GM18526 (cell line): ENCODE measurements around the gene ITPRID2.

Source experiments
- POLR2A ChIP-seq: IDR thresholded peaks from 3 replicates; pipeline ENCODE4 v1.6.1; 2011; ENCODE audit not compliant: insufficient read length; ENCODE audit errors: extremely low read depth

The ITPRID2 gene

DNA sequence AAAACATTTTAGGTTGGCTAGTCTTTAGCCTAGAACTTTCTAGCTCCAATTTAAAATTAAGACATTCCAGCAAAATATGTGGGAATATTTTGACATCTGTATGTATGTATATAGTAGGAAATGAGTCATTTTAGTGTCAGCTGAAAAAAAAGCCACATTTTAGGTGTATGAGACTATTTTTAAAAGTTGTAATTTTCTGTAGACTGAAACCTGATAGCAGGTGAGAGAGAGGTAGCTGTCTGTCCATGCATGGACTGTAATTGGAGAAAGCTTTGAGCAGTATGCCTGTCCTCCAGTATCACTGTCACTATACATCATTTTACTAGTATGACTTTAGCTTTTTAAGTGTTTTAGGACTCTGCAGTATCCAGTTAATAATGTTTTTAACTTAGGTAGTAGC, 68.0 kb downstream of the ITPRID2 start:
- TF ChIP-seq POLR2A = no peak

DNA sequence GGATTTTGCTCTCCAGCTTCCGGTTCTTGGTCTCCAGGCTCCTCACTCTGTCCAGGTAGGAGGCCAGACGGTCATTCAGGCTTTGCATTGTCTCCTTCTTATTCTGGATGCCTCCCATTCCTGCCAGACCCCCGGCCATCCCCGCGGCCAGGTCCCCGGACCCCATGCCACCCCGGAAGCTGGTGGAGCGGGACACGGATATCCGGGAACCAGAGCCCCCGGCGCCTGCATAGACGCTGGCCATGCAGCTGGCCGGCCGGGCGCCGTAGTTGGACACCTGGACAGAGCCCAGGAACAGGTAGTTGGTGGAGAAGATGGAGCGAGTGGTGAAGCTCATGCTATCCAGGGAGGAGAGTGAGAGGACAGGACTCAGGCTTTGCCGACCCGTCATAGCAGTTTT, 70.6 kb downstream of the ITPRID2 start:
- no peak for TF ChIP-seq POLR2A

DNA sequence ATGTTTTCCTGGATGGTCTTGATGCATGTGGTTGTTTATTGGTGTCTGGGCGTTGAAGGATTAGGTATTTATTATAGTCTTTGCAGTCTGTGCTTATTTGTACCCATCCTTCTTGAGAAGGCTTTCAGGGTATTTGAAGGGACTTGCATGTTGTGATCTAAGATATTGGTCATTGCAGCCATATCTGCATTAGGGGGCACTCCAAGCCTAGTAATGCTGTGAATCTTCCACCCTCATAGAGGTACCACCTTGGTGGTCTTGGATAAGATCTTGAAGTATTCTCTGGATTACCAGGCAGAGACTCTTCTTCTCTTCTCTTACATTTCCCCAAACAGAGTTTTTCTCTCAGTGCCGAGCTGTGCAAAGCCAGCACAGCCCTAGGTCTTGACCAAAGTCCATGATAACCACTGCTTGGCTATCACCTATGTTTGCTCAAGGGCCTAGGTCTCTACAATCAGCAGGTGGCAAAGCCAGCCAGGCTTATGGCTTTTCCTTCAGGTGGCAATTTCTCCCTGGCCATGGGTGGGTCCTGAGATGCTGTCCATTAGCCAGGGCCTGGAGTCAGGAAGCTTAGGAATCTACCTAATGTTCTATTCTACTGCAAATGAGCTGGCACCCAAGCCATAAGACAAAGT, 78.7 kb downstream of the ITPRID2 start:
- no peak for TF ChIP-seq POLR2A

DNA sequence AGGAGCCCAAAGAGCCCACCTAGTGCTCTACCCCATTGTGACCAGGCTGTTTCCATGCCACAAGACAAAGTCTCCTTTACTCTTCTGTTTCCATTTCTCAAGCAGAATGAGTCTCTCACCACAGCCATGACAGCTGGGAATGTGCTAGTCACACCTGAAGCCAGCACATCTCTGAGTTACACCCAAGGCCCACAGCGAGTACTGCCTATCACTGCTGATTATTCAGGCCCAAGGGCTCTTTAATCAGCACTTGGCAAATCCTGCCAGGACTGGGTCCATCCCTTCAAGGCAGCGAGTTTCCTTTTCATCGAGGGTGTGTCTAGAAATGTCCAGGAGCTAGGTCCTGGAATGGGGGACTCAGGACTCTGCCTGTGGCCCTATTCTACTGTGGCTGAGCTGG, 79.5 kb downstream of the ITPRID2 start:
- TF ChIP-seq POLR2A = no peak

DNA sequence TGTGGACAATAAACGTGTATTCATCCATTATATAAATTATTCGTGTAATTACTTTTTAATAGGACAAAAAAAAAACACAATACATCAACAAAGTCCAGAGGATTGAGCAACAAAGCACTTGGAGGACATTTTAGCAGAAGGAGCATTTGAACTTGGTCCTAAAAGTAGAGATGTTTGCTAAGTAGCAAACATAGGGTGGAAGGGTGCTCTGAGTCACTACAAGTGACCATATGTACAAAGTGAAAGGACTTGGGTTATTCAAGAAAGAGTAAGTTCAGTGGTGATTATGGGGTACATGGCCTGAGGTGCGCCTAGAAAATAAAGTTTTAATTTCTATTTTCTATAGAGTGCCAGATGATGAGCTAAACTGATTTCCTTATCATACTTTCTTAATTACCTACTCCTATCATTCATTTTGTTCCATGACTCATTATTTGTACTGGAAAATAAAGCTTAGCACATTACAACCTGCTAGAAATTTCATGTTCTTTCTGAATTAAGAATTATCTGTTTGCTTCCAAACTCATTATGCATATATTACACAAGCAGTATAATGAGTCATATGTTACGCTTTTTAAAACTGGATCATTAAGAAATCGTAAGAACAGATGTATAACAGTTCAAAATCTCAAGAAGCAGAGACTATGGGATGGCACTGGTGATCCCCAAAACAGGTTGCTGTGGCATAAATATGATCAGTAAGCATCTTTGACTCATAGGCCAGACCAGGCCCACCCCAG, 81.1 kb downstream of the ITPRID2 start:
- TF ChIP-seq POLR2A = no peak

DNA sequence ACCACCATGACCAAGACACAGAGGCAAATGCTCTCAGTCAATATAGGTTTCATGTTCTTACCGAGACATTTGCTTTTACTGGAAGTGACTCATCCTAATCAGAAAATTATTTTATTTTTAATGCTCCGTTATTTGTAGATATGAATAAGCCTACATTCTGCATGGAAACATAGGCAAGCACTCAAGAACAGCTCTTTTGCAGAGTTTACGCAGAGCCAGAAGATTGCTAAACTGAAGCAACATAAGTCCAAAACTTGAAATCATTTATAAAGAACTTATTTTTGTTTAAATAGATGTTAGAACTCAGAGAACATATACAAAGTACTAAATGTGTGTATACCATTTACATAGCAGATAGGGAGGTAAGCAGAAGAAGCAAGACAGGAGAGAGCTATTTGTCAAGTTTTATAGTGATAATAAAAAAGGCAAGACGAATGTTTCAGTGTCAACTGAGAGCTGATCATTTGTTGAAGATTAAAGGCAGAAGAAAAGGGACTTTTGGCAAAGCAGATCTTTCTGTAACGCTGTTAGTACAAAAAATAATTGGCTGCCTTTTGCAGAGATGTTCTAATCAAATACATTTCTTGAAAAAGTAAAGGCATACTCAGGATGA, 81.7 kb downstream of the ITPRID2 start:
- no peak for TF ChIP-seq POLR2A

DNA sequence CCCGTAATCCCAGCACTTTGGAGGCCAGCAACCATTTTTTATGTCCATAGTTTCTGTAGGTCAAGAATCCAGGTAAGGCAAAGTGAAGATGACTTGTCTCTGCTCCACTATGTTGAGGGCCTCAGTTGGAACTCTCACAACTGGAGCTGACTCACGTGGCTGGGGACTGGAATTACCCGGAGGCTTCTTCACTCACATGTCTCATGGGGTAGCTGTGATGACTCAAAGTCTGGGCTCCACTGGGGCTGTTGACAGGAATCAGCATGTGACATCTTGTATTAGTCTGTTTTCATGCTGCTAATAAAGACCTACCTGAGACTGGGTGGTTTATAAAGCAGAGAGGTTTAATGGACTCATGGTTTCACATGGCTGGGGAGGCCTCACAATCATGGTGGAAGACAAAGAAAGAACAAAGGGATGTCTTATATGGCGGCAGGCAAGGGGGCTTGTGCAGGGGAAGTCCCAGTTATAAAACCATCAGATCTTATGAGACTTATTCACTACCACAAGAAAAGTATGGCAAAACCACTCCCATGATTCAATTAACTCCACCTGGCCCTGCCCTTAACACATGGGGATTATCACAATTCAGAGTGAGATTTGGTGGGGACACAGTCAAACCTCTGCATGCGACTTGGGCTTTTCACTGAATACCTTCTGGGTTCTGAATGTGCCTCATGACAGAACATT, 86.3 kb downstream of the ITPRID2 start:
- no peak for TF ChIP-seq POLR2A

DNA sequence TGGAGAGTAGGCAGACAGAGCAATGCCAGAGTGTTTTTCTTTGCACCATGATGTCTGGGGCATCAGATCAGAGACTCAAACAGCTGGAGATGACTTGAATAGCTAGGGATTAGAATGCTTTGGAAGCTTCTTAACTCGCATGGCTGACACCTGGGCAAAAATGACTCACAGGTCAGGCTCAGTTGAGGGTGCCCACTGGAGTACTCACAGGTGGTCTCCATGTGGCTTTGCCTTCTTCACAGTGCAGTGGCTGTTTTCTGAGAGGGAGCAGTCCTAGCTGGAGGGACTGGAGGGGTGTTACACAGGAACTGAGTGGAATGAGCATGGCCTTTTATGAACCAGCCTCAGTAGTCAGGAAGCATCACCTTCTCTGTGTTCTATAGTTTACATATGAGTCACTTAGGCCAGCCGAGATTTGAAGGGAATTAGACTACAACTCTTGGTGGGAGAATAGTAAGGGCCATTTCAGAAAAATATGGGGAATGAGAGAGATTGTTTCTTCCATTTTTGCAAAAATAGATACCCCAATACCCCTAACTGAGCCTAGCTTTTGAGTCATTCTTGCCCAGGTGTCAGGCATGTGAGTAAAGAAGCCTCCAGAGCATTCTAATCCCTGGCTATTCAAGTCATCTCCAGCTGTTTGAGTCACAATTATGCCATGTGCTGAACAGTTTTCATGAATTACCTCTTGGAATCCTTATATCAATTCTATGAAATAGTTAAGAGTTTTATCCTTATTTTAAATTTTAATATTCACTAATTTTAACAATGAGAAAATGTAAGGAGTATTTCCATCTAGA, 87.0 kb downstream of the ITPRID2 start:
- TF ChIP-seq POLR2A = no peak
